DOHH2 (cell line): Measurements from ENCODE around the gene DNAH7.

Experiments
- EZH2phosphoT487 ChIP-seq: fragments of 200-600 bp; sonication (generic); IDR thresholded peaks from 2 replicates; pipeline ENCODE4 v1.6.1; 2017; ENCODE audit warnings: borderline replicate concordance, mild to moderate bottlenecking, antibody characterized with exemption, low read length, moderate library complexity, mixed read lengths
- TF ChIP-seq, protein P1 (sequence below): fragments of 200-600 bp; sonication (generic); IDR thresholded peaks from one replicate; pipeline ENCODE4 v1.5.1; 2014; ENCODE audit warnings: antibody characterized with exemption, mild to moderate bottlenecking, low read depth, low read length; ENCODE audit not compliant: poor library complexity, severe bottlenecking

DNA sequence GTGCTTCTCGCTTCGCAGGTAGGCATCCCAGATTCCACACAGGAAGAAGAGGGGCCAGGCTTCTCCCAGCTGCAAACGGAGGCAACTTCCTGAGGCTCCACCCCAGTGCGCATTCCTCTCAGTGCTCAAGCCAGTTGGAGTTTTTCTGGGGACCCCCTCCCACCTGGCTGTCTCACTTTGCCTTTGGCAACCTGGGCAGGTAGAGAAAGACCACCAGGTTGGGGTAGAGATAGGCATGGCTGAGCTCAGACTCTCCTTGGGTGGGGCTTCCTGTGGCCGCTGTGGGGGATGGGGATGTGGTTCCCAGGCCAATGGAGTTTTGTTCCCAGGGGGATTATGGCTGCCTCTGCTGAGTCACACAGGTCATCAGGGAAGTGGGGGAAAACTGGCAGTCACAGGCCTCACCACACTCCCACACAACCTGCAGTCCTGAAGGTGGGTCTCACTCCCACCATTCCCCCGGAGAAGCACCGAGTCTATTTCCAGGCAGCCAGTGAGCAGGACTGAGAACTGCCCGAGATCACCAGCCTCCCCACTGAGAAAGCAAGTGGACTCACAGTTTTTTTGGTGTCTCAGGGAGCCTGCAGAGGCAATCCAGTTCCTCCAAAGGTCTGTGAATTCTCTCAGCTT is 373.5 kb downstream of the DNAH7 start:
- TF ChIP-seq, protein P1, sequence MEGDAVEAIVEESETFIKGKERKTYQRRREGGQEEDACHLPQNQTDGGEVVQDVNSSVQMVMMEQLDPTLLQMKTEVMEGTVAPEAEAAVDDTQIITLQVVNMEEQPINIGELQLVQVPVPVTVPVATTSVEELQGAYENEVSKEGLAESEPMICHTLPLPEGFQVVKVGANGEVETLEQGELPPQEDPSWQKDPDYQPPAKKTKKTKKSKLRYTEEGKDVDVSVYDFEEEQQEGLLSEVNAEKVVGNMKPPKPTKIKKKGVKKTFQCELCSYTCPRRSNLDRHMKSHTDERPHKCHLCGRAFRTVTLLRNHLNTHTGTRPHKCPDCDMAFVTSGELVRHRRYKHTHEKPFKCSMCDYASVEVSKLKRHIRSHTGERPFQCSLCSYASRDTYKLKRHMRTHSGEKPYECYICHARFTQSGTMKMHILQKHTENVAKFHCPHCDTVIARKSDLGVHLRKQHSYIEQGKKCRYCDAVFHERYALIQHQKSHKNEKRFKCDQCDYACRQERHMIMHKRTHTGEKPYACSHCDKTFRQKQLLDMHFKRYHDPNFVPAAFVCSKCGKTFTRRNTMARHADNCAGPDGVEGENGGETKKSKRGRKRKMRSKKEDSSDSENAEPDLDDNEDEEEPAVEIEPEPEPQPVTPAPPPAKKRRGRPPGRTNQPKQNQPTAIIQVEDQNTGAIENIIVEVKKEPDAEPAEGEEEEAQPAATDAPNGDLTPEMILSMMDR = no peak
- no peak for TF ChIP-seq EZH2phosphoT487
